Right ventricle myocardium inferior (tissue), 1 donor: Measurements from ENCODE around the gene IMMP2L. TPM values are rescaled to one million over a fixed set of nuclear protein-coding genes. Genes with fewer than 3 reads are reported as not detected.
A peak's percentile ranks its signal among the peaks of the same experiment; 100 is the strongest.

ENCODE experiments used
- ATAC-seq: fragments of 200-7000 bp; cut with Tn5 transposase; one replicate; pipeline ENCODE4 v1.9.1; 2020; ENCODE audit warnings: mild to moderate bottlenecking, moderate library complexity
- DNase-seq: peaks from one replicate; pipeline ENCODE4 v3.0.0; 2021; ENCODE audit errors: missing footprints
- intact Hi-C: fragments of 100-400 bp; cut with DNase I; formaldehyde crosslinking; loops from one replicate; pipeline ENCODE4 v1.11.0; 2022
- total RNA-seq: library from RNA; stranded (reverse); fragmentation: NEBNext Ultra II Directional; extraction: Animal tissue kit (Norgen Biotek cat#: 25700); gene quantifications from one replicate; pipeline ENCODE4 v1.2.1, GENCODE V29; 2021
- donor health status: DM: no; HTN: yes; CAD: no; lungs with severe emphysema.

IMMP2L gene
- total RNA-seq, 1 donor from 2014 or later, result 14.3 TPM

GRCh38 chr7:111429781-111430180 lies 132.5 kb downstream of the IMMP2L start:
- intact Hi-C loops, result no loop called here
- ATAC-seq, result no peak
- no peak for DNase-seq

GRCh38 chr7:111424768-111425167 lies 137.5 kb downstream of the IMMP2L start:
- no peak for ATAC-seq
- no peak for DNase-seq
- intact Hi-C loops, result no loop called here

- DNase-seq, result no peak
- intact Hi-C loops, result no loop called here
- ATAC-seq, result peak; percentile 5
Measured at GRCh38 chr7:111414374-111414773, 147.9 kb downstream of the IMMP2L start.

GRCh38 chr7:111413739-111414138 lies 148.6 kb downstream of the IMMP2L start:
- intact Hi-C loops, result no loop called here
- peak; percentile 56 for ATAC-seq

GRCh38 chr7:111410899-111411298 lies 151.4 kb downstream of the IMMP2L start:
- intact Hi-C loops, result no loop called here
- ATAC-seq, result no peak
- no peak for DNase-seq

More at GRCh38 chr7:111413739-111414138, 148.6 kb downstream of the IMMP2L start:
- DNase-seq, result no peak

GRCh38 chr7:111409714-111410422 lies 152.4 kb downstream of the IMMP2L start:
- DNase-seq (no peak), ATAC-seq (no peak)
- intact Hi-C loops, result no loop called here

- DNase-seq (no peak), ATAC-seq (no peak)
- intact Hi-C loops, result no loop called here
Measured at GRCh38 chr7:111408724-111409123, 153.6 kb downstream of the IMMP2L start.

GRCh38 chr7:111407258-111407657 lies 155.0 kb downstream of the IMMP2L start:
- no peak for ATAC-seq
- DNase-seq, result no peak
- intact Hi-C loops, result no loop called here

GRCh38 chr7:111405621-111406020 lies 156.7 kb downstream of the IMMP2L start:
- DNase-seq, result no peak
- no peak for ATAC-seq
- intact Hi-C loops, result no loop called here

- intact Hi-C loops, result no loop called here
- ATAC-seq, result no peak
- no peak for DNase-seq
Measured at GRCh38 chr7:111401516-111401915, 160.8 kb downstream of the IMMP2L start.

GRCh38 chr7:111400088-111400487 lies 162.2 kb downstream of the IMMP2L start:
- ATAC-seq, result no peak
- intact Hi-C loops, result no loop called here
- no peak for DNase-seq

- intact Hi-C loops, result no loop called here
- ATAC-seq (no peak), DNase-seq (no peak)
Measured at GRCh38 chr7:111394891-111395290, 167.4 kb downstream of the IMMP2L start.

GRCh38 chr7:111393011-111393754 lies 169.1 kb downstream of the IMMP2L start:
- intact Hi-C loops, result no loop called here
- no peak for DNase-seq
- peak; percentile 57 for ATAC-seq

GRCh38 chr7:111392294-111392693 lies 170.0 kb downstream of the IMMP2L start:
- intact Hi-C loops, result no loop called here
- DNase-seq, result no peak
- no peak for ATAC-seq

GRCh38 chr7:111390000-111390399 lies 172.3 kb downstream of the IMMP2L start:
- DNase-seq (no peak), ATAC-seq (no peak)
- intact Hi-C loops, result no loop called here

GRCh38 chr7:111388912-111389311 lies 173.4 kb downstream of the IMMP2L start:
- ATAC-seq (no peak), DNase-seq (no peak)
- intact Hi-C loops, result no loop called here

- intact Hi-C loops, result no loop called here
- DNase-seq, result no peak
- ATAC-seq, result no peak
Measured at GRCh38 chr7:111388016-111388415, 174.3 kb downstream of the IMMP2L start.

GRCh38 chr7:111384065-111384891 lies 178.0 kb downstream of the IMMP2L start:
- intact Hi-C loops, result no loop called here
- no peak for ATAC-seq
- DNase-seq, result no peak

GRCh38 chr7:111383133-111383532 lies 179.2 kb downstream of the IMMP2L start:
- intact Hi-C loops, result no loop called here
- no peak for DNase-seq
- ATAC-seq, result no peak

- intact Hi-C loops, result no loop called here
- ATAC-seq (no peak), DNase-seq (no peak)
Measured at GRCh38 chr7:111381590-111381989, 180.7 kb downstream of the IMMP2L start.
